Activated CD4-positive, alpha-beta T cell treated with anti-CD3 and anti-CD28 coated beads for 24 hours (primary cell): Measurements from ENCODE around the gene ARL15.
A peak's percentile ranks its signal among the peaks of the same experiment; 100 is the strongest.

Source experiments
- DNase-seq, 2 donors: peaks; one replicate each; pipeline ENCODE4 v3.0.0-alpha.2; 2020; ENCODE audit warnings: low read depth in 2 of 2

Gene ARL15

GRCh38 chr5:54040018-54040417 is 270.4 kb downstream of the ARL15 start:
- DNase-seq = no peak

- no peak for DNase-seq
These were observed 273.2 kb downstream of the ARL15 start for GRCh38 chr5:54037205-54037604.

GRCh38 chr5:54030981-54031380 is 279.4 kb downstream of the ARL15 start:
- DNase-seq = no peak

GRCh38 chr5:54024466-54024865 is 285.9 kb downstream of the ARL15 start:
- no peak for DNase-seq

GRCh38 chr5:54022223-54022622 is 288.1 kb downstream of the ARL15 start:
- no peak for DNase-seq

GRCh38 chr5:54021431-54022164 is 288.8 kb downstream of the ARL15 start:
- no peak for DNase-seq

- no peak for DNase-seq
These were observed 291.9 kb downstream of the ARL15 start for GRCh38 chr5:54018438-54018837.

- no peak for DNase-seq
These were observed 292.8 kb downstream of the ARL15 start for GRCh38 chr5:54017580-54017979.

GRCh38 chr5:54013556-54014194 is 296.7 kb downstream of the ARL15 start:
- peak; percentile 2 to 26 for DNase-seq

- DNase-seq = no peak
These were observed 300.5 kb downstream of the ARL15 start for GRCh38 chr5:54009828-54010227.

- DNase-seq = no peak
These were observed 301.0 kb downstream of the ARL15 start for GRCh38 chr5:54009357-54009756.

GRCh38 chr5:54007827-54008777 is 302.3 kb downstream of the ARL15 start:
- DNase-seq = no peak

- no peak for DNase-seq
These were observed 305.7 kb downstream of the ARL15 start for GRCh38 chr5:54004697-54005096.

GRCh38 chr5:54002779-54003178 is 307.6 kb downstream of the ARL15 start:
- DNase-seq = no peak

- no peak for DNase-seq
These were observed 308.2 kb downstream of the ARL15 start for GRCh38 chr5:54001976-54002775.

GRCh38 chr5:54000011-54000410 is 310.4 kb downstream of the ARL15 start:
- DNase-seq = no peak

- DNase-seq = no peak
These were observed 312.4 kb downstream of the ARL15 start for GRCh38 chr5:53997736-53998627.

- no peak for DNase-seq
These were observed 314.4 kb downstream of the ARL15 start for GRCh38 chr5:53996008-53996407.

GRCh38 chr5:53994148-53994547 is 316.2 kb downstream of the ARL15 start:
- DNase-seq = no peak

- DNase-seq = no peak
These were observed 318.4 kb downstream of the ARL15 start for GRCh38 chr5:53991942-53992341.

- DNase-seq = no peak
These were observed 323.3 kb downstream of the ARL15 start for GRCh38 chr5:53987101-53987500.
